Thyroid gland (tissue), 4 donors: ENCODE data around the gene GAL3ST2. TPM values are rescaled to one million over a fixed set of nuclear protein-coding genes. Genes with fewer than 3 reads are reported as not detected.
A peak's percentile ranks its signal among the peaks of the same experiment; 100 is the strongest.

Source experiments
- DNase-seq, 2 donors: peaks; one replicate each; pipeline ENCODE4 v3.0.0-alpha.2; 2019
- H3K27ac ChIP-seq, 3 donors: fragments of 200-600 bp; sonication (generic); 1 replicate in 2 of 3; 2 replicates in 1 of 3; pipeline ENCODE4 v1.5.1; 2016 to 2019; ENCODE audit warnings: mild to moderate bottlenecking in 1 of 3, moderate library complexity in 1 of 3
- H3K27me3 ChIP-seq: fragments of 200-600 bp; sonication (generic); one replicate; pipeline ENCODE4 v1.5.1; 2019
- H3K36me3 ChIP-seq, 2 donors: fragments of 200-600 bp; sonication (generic); one replicate each; pipeline ENCODE4 v1.5.1; 2016 to 2019
- H3K4me1 ChIP-seq, 2 donors: fragments of 200-600 bp; sonication (generic); one replicate each; pipeline ENCODE4 v1.5.1; 2017 to 2019
- H3K4me3 ChIP-seq, 3 donors: fragments of 200-600 bp; sonication (generic); replicated peaks in 1 of 3; 1 replicate in 2 of 3; 2 replicates in 1 of 3; pipeline ENCODE4 v1.5.1; 2016; ENCODE audit warnings: mild to moderate bottlenecking in 1 of 3
- H3K9me3 ChIP-seq: fragments of 200-600 bp; sonication (generic); one replicate; pipeline ENCODE4 v1.5.1; 2017
- CTCF ChIP-seq, 6 experiments: fragments of 200-600 bp in 3 of 6; fragments of 450-650 bp in 3 of 6; sonication (generic) in 3 of 6; IDR thresholded peaks; one replicate each; pipeline ENCODE4 v1.5.1; 2016 to 2019; ENCODE audit warnings: antibody characterized with exemption in 6 of 6, mild to moderate bottlenecking in 2 of 6, inconsistent platforms in 1 of 6, moderate library complexity in 1 of 6
- POLR2A ChIP-seq, 2 donors: fragments of 450-650 bp; IDR thresholded peaks; one replicate each; pipeline ENCODE4 v1.6.1; 2017; ENCODE audit warnings: antibody characterized with exemption in 2 of 2, mild to moderate bottlenecking in 2 of 2, moderate library complexity in 1 of 2
- WGBS, 2 donors: methylation state at CpG; one replicate each; pipeline ENCODE4 v1.1.5; 2017; 5-methylcytosine and 5-hydroxymethylcytosine counted together
- intact Hi-C: fragments of 100-400 bp; cut with DNase I; formaldehyde crosslinking; loops from one replicate; pipeline ENCODE4 v1.15.1; 2023
- total RNA-seq, 4 donors: library from RNA; depleted of rRNA; stranded (reverse); fragments of >200 nt; gene quantifications; one replicate each; pipeline ENCODE4 v1.2.3, GENCODE V29; 2016

Gene GAL3ST2
- total RNA-seq, 4 donors from 2014 or later: not detected

- TF ChIP-seq CTCF (IDR thresholded peaks at IDR 0.05) (no peak), POLR2A (IDR thresholded peaks at IDR 0.05) (no peak)
- Histone ChIP-seq H3K27ac (no peak overlapping the region), H3K36me3 (no peaks in the 10 kb centered on the region), H3K4me1 (no peaks in the 10 kb centered on the region), H3K27me3 (no peaks in the 10 kb centered on the region), H3K9me3 (no peaks in the 10 kb centered on the region), H3K4me3 (no peak overlapping the region)
- no peak for DNase-seq
- 94 to 99% methylated on average over 11 to 13 of the region's 13 CpGs for WGBS, 2 donors
- intact Hi-C loops: no loop called here
Measured at GRCh38 chr2:241796209-241796608, 19.6 kb downstream of the GAL3ST2 start.

DNA sequence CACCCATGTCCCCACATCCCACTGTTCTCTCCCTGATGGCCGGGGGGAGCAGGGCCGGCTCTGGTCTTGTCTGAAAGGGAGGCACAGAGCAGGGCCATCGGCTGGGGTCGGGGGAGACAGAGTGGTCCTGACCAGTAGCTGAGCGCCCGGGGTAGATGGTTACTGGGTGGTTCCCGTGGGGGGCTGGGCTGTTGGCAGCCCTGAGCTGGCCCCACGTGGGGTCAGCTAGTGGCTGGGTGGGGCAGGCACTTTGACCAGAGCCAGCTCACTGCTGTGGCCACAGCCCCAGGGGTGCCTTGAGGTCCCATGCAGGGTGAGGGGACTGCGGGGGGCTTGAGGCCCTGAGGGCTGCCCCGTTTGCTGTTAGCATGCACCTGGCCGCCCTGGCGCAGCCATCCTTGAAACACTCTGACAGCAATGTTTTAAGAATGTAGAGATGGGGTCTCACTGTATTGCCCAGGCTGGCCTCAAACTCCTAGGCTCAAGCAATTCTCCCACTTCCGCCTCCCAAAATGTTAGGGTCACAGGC lies 20.1 kb downstream of the GAL3ST2 start:
- TF ChIP-seq POLR2A (IDR thresholded peaks at IDR 0.05) (no peak), CTCF (IDR thresholded peaks at IDR 0.05) (no peak)
- WGBS, 2 donors: 92 to 95% methylated on average over 7 to 12 of the region's 13 CpGs
- H3K27me3 ChIP-seq: no peaks in the 10 kb centered on the region
- H3K4me3 ChIP-seq: no peak overlapping the region
- H3K4me1 ChIP-seq: no peaks in the 10 kb centered on the region
- intact Hi-C loops: no loop called here
- H3K27ac ChIP-seq: no peak overlapping the region
- DNase-seq: no peak
- no peaks in the 10 kb centered on the region for H3K9me3 ChIP-seq
- no peaks in the 10 kb centered on the region for H3K36me3 ChIP-seq

- TF ChIP-seq CTCF (IDR thresholded peaks at IDR 0.05): no peak
- no peak for TF ChIP-seq POLR2A (IDR thresholded peaks at IDR 0.05)
- no peak for DNase-seq
- H3K4me1 ChIP-seq: no peaks in the 10 kb centered on the region
- WGBS, 2 donors: 85 to 87% methylated on average over 12 to 18 of the region's 19 CpGs
- no peaks in the 10 kb centered on the region for H3K27me3 ChIP-seq
- no peak overlapping the region for H3K27ac ChIP-seq
- intact Hi-C loops: no loop called here
- H3K9me3 ChIP-seq: no peaks in the 10 kb centered on the region
- no peaks in the 10 kb centered on the region for H3K36me3 ChIP-seq
- no peak overlapping the region for H3K4me3 ChIP-seq
Measured at GRCh38 chr2:241797441-241798080, 20.9 kb downstream of the GAL3ST2 start.

GRCh38 chr2:241798081-241798630 lies 21.5 kb downstream of the GAL3ST2 start:
- Histone ChIP-seq H3K9me3 (no peaks in the 10 kb centered on the region), H3K36me3 (no peaks in the 10 kb centered on the region), H3K4me3 (no peak overlapping the region), H3K27me3 (no peaks in the 10 kb centered on the region), H3K27ac (no peak overlapping the region), H3K4me1 (peaks cover 1 to 2% of the 10 kb centered on the region in 2 donors)
- intact Hi-C loops: no loop called here
- peak; percentile 21 to 24 for DNase-seq
- 74 to 82% methylated on average over 9 to 12 of the region's 14 CpGs for WGBS, 2 donors
- no peak for TF ChIP-seq POLR2A (IDR thresholded peaks at IDR 0.05)
- TF ChIP-seq CTCF (IDR thresholded peaks at IDR 0.05): no peak
